ENCODE measurements around the gene NTHL1.
"Not testable (repeated sequence)": the region's sequence is repeated elsewhere in the genome, so short reads cannot be mapped to it uniquely, and the experiment has no call there.

The NTHL1 gene

DNA sequence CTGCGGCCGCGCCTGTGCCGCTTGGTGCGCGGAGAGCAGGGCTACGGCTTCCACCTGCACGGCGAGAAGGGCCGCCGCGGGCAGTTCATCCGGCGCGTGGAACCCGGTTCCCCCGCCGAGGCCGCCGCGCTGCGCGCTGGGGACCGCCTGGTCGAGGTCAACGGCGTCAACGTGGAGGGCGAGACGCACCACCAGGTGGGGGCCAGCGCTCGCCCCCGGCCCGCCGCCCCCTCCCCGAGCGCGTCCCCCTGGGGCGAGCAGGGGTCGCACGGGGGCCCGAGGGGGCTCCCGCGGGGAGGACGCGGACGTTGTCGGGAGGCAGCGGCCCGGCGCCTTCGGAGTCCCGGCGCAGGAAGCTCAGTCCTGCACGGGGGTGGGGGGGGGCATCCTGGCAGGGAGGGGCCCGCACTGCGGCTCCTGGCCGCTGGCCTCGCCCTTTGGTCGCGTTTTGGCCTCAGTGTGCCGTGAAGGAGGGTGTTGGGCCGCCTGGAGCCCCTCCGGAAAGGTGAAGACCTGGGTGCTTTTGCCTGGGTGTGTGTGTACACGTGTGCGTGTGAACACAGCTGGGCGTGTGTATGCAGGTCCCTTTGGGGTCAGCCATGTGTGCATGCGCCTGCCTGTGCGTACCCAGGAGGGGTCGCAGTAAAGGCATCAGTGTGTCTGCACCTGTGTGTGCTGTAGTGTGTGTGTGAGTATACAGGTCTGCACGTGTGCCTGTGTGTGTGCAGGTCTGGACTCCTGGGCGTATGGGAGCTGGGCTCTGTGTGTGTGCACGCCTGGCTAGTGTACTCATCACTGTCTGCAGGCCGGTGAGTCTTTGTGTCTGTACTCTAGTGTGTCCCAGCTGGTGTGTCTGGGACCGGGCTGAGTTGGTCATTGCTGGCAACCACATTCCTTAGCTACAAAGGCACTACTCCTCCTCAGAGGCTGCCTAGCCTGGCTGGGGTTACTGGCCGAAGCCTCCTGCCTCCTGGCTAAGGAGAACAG is 20.3 kb downstream of the NTHL1 start:
- no peak for DNase-seq

GRCh38 chr16:2026461-2027023 is 21.1 kb downstream of the NTHL1 start, which contains the start of gene NHERF2:
NHERF2 (plus strand) TSS chr16:2026902; CDS start chr16:2027006, 104 bp downstream.
- DNase-seq, result peak in 1 of 2 donors; percentile 40

DNA sequence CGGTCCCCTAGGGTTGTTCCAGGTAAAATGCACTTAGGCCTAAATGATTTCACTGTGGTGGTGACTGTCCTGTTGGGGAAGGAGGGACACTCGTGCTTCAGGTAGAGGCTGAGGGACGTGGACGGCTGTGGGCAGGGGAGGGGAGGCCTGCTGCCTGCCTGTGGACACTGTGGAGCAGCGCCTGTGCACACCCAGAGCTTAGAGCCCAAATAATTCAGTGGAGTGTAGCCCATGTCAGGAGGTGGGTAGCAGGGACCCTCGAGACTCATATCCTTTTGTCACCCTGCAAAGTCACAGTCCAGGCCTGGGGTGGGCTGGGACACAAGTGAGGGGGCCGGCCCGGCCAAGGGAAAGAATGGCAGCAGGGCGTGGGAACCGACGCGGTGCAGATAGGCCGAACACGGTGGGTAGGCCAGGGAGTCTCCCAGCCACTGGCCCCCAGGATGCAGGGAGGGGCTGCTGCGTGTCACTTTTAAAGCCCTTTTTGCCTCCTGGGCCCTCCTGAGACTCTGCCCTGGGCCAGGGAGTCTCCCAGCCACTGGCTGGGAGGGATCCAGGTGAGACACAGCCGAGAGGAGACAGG is 21.7 kb downstream of the NTHL1 start:
- DNase-seq, result no peak

DNA sequence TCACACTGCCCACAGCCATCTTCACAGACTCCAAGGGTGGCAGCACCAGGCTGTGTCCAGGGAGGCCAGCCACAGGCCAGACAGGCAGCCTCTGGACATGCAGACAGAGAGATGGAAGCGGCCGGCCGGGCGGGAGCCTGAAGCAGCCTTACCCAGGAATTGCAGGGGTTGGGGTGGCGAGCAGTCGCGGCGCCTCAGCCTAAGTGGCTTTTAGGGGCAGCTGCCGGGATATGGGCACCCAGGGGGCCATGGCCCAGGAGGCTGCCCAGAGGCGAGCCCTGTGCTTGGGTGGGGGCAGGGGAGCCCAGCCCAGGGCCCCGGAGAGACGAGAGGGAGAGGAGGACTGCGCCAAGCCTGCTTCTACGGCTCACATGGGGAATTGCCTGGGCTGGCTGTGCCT is 22.4 kb downstream of the NTHL1 start:
- DNase-seq, result no peak

- no peak for DNase-seq
Observed at GRCh38 chr16:2024032-2024420, 23.6 kb downstream of the NTHL1 start.

GRCh38 chr16:2023092-2024031 is 24.3 kb downstream of the NTHL1 start:
- peak; percentile 93 to 96 for DNase-seq

DNA sequence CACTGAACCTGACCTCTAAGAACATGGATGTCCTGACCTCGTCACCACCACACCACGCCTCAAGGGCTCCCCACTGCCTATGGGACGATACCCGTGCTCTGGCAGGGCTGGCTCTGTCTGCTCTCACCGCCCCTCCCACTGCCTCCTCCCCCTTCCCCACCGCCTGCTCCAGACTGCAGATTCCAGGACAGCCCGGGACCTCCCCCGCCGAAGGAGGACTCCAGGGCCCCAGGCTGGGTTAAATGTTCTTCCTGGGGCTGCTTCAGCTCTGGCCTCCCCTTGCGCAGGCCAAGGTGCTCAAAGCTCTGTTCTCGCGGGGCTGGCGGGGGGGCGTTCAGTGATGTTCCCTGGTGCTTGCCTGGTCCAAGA is 24.9 kb downstream of the NTHL1 start:
- no peak for DNase-seq

DNA sequence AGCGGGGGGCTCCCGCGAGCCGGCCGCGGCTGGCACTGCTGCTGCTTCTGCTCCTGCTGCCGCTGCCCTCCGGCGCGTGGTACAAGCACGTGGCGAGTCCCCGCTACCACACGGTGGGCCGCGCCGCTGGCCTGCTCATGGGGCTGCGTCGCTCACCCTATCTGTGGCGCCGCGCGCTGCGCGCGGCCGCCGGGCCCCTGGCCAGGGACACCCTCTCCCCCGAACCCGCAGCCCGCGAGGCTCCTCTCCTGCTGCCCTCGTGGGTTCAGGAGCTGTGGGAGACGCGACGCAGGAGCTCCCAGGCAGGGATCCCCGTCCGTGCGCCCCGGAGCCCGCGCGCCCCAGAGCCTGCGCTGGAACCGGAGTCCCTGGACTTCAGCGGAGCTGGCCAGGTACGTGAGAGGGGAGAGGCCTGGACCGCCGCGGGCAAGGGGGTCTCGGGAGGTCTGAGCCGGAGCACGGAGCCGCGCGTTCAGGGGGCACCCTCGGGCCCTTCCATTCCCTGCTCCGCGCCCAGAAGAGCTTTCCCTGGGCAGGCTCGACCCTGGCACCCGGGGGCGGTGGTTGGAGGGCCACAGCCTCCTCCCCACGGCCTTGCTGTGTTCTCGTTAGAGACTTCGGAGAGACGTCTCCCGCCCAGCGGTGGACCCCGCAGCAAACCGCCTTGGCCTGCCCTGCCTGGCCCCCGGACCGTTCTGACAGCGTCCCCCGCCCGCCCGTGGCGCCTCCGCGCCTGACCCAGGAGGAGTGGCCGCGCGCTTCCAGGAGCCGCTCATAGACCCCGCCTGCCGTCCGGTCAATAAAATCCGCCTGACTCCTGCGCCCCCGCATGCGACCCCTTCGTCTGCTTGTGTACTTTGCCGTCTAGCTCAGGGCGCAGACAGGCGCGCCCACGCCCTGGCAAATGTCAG is 27.5 kb downstream of the NTHL1 start:
- no peak for DNase-seq

GRCh38 chr16:2019518-2019920 is 28.1 kb downstream of the NTHL1 start, which contains the start of gene NPW:
NPW (plus strand) TSS chr16:2019785.
- no peak for DNase-seq

- no peak for DNase-seq
Observed at GRCh38 chr16:2016407-2016922, 31.2 kb downstream of the NTHL1 start.

GRCh38 chr16:2015947-2016208 is 31.8 kb downstream of the NTHL1 start:
- DNase-seq, result no peak

- DNase-seq, result peak in 1 of 2 donors; percentile 26
Observed at GRCh38 chr16:2015117-2015946, 32.3 kb downstream of the NTHL1 start.

- DNase-seq, result no peak
Observed at GRCh38 chr16:2013527-2013926, 34.1 kb downstream of the NTHL1 start.

DNA sequence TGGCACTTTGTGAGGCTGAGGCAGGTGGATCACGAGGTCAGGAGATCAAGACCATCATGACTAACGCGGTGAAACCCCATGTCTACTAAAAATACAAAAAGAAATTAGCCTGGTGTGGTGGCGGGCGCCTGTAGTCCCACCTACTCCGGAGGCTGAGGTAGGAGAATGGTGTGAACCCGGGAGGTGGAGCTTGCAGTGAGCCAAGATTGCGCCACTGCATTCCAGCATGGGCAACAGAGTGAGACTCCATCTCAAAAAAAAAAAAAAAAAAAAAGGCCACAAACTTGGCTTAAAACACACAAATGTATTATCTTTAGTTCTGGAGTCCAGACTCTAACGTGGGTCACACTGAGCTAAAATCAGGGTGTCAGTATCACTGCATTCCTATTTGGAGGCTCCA is 35.9 kb downstream of the NTHL1 start:
- not testable (repeated sequence) for DNase-seq

GRCh38 chr16:2009791-2010510 is 37.7 kb downstream of the NTHL1 start, which contains the start of gene ZNF598:
ZNF598 (minus strand) TSS chr16:2009821.
- DNase-seq, result peak; percentile 79 to 85

DNA sequence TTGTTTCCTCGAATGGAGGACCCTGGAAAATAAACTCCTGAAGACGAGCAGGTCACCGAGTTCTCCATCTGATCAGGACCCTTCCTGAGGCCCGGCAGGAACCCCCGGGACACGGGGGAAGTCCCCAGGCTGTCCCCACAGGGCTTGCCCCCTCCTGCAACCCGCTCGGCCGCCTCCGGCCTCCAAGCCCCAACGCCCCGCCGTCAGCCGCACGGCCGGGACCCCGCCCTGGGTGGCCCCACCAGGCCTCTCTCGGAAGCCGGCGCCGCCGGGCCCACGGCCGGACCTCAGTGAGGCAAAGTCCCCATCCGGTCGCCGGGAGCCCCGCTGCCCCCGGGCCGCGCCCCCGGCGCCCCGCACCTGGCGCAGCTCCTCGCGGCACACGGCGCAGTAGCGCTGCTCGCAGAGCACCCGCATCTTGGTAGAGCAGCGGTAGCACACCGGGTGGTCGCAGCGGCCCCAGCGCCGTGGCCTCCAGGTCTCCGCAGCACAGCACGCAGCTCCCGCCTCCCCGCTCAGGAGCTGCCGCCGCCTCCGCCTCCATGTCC is 38.4 kb downstream of the NTHL1 start:
- DNase-seq, result no peak

- peak in 1 of 2 donors; percentile 33 for DNase-seq
Observed at GRCh38 chr16:2008631-2009163, 38.9 kb downstream of the NTHL1 start.

DNA sequence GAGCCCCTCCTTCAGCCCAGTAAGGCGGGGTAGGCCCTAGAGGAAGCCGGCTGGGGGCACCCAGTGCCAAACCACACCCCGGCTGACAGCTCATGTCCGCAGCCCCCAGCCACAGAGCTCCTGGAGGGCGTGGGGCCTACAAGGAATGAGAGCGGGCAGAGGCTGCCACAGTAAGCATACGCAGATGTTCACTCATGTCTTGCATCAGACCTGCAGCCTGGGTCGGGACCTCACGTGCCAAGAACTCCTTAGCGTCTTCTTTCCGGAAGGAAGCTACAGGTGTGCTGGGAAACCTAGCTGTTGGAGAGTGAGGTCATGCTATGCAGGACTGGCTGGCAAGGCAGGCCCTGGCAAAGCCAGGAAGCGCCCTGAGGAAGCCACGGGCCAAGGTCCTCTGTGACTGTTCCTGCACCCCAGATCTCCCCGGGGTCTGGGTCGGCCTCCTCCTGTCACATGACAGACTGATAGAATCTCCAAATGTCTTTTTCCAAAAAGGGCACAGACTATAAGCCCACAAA is 39.6 kb downstream of the NTHL1 start:
- DNase-seq, result peak in 1 of 2 donors; percentile 26
